NCI-H2029 treated with DMSO at 0.1 percent for 48 hours (cell line): ENCODE data around the gene KCTD20.

Experiments
- DNase-seq: peaks from one replicate; lab custom pipeline; 2025; lab: John Stamatoyannopoulos, UW

KCTD20 gene

GRCh38 chr6:36493859-36494258, 51.1 kb downstream of the KCTD20 start:
- no peak for DNase-seq

- no peak for DNase-seq
Measured at GRCh38 chr6:36495086-36495485, 52.3 kb downstream of the KCTD20 start.

GRCh38 chr6:36499918-36500317, 57.1 kb downstream of the KCTD20 start:
- DNase-seq = no peak

- DNase-seq = no peak
Measured at GRCh38 chr6:36501686-36502085, 58.9 kb downstream of the KCTD20 start.

- no peak for DNase-seq
Measured at GRCh38 chr6:36504181-36504580, 61.4 kb downstream of the KCTD20 start.

- no peak for DNase-seq
Measured at GRCh38 chr6:36504982-36505381, 62.2 kb downstream of the KCTD20 start.

GRCh38 chr6:36505744-36506534, 63.1 kb downstream of the KCTD20 start:
- DNase-seq = no peak

GRCh38 chr6:36506611-36507010, 63.8 kb downstream of the KCTD20 start:
- no peak for DNase-seq

- no peak for DNase-seq
Measured at GRCh38 chr6:36508532-36508931, 65.7 kb downstream of the KCTD20 start.

- DNase-seq = no peak
Measured at GRCh38 chr6:36510365-36510764, 67.6 kb downstream of the KCTD20 start.

GRCh38 chr6:36514554-36515456, 72.0 kb downstream of the KCTD20 start:
- DNase-seq = no peak

GRCh38 chr6:36515844-36516243, 73.0 kb downstream of the KCTD20 start:
- no peak for DNase-seq

GRCh38 chr6:36516559-36516958, 73.8 kb downstream of the KCTD20 start:
- no peak for DNase-seq

GRCh38 chr6:36516988-36517387, 74.2 kb downstream of the KCTD20 start:
- no peak for DNase-seq

- no peak for DNase-seq
Measured at GRCh38 chr6:36517408-36517807, 74.6 kb downstream of the KCTD20 start.

- peak; percentile 40 for DNase-seq
Measured at GRCh38 chr6:36519352-36519751, 76.6 kb downstream of the KCTD20 start.

- no peak for DNase-seq
Measured at GRCh38 chr6:36523451-36523850, 80.7 kb downstream of the KCTD20 start.

GRCh38 chr6:36523936-36524499, 81.2 kb downstream of the KCTD20 start:
- no peak for DNase-seq

GRCh38 chr6:36524871-36525270, 82.1 kb downstream of the KCTD20 start:
- DNase-seq = no peak

GRCh38 chr6:36525346-36525745, 82.5 kb downstream of the KCTD20 start:
- DNase-seq = no peak

GRCh38 chr6:36526066-36526465, 83.3 kb downstream of the KCTD20 start:
- DNase-seq = no peak

- no peak for DNase-seq
Measured at GRCh38 chr6:36533321-36533720, 90.5 kb downstream of the KCTD20 start.
